Neural progenitor cell (in vitro differentiated cells): ENCODE data around the gene DSCAML1. TPM values are rescaled to one million over a fixed set of nuclear protein-coding genes. Genes with fewer than 3 reads are reported as not detected.

ENCODE experiments used
- DNase-seq: peaks from one replicate; pipeline ENCODE4 v3.0.0-alpha.2; 2016; ENCODE audit warnings: low spot score
- H2AFZ ChIP-seq: fragments of 200-600 bp; sonication (generic); replicated peaks from 2 replicates; pipeline ENCODE4 v1.6.1; 2016; ENCODE audit warnings: antibody characterized with exemption
- H3F3A ChIP-seq: fragments of 200-600 bp; sonication (generic); 2 replicates; pipeline ENCODE4 v1.6.1; 2016; ENCODE audit warnings: antibody characterized with exemption, low read depth
- H3K27ac ChIP-seq: fragments of 200-600 bp; sonication (generic); 2 replicates; pipeline ENCODE4 v1.5.1; 2016; ENCODE audit warnings: mild to moderate bottlenecking
- H3K27me3 ChIP-seq: fragments of 200-600 bp; sonication (generic); 2 replicates; pipeline ENCODE4 v1.6.1; 2016; ENCODE audit warnings: mild to moderate bottlenecking, moderate library complexity
- H3K36me3 ChIP-seq: fragments of 200-600 bp; sonication (generic); 2 replicates; pipeline ENCODE4 v1.5.1; 2016
- H3K4me1 ChIP-seq: fragments of 200-600 bp; sonication (generic); 2 replicates; pipeline ENCODE4 v1.6.1; 2016; ENCODE audit warnings: mixed run types
- H3K4me2 ChIP-seq: fragments of 200-600 bp; sonication (generic); 2 replicates; pipeline ENCODE4 v1.6.1; 2016
- H3K4me3 ChIP-seq: fragments of 200-600 bp; sonication (generic); 2 replicates; pipeline ENCODE4 v1.5.1; 2016
- H3K79me2 ChIP-seq: fragments of 200-600 bp; sonication (generic); 2 replicates; pipeline ENCODE4 v1.6.1; 2016; ENCODE audit warnings: low read depth
- H3K9ac ChIP-seq: fragments of 200-600 bp; sonication (generic); 2 replicates; pipeline ENCODE4 v1.6.1; 2016
- H3K9me3 ChIP-seq: fragments of 200-600 bp; sonication (generic); 2 replicates; pipeline ENCODE4 v1.5.1; 2016; ENCODE audit warnings: low read depth
- H4K20me1 ChIP-seq: fragments of 200-600 bp; sonication (generic); 2 replicates; pipeline ENCODE4 v1.6.1; 2016; ENCODE audit warnings: low read depth
- H3K27ac Mint-ChIP-seq: 3 replicates; pipeline ENCODE4 v1.8.0; 2021; ENCODE audit warnings: mixed read lengths
- H3K27me3 Mint-ChIP-seq: 2 replicates; pipeline ENCODE4 v1.8.0; 2022; ENCODE audit warnings: low read depth, mild to moderate bottlenecking, inconsistent platforms, moderate library complexity, mixed read lengths; ENCODE audit not compliant: insufficient read depth
- H3K36me3 Mint-ChIP-seq: 3 replicates; pipeline ENCODE4 v1.8.0; 2021; ENCODE audit warnings: mixed read lengths
- H3K4me1 Mint-ChIP-seq: 3 replicates; pipeline ENCODE4 v1.8.0; 2021; ENCODE audit warnings: mixed read lengths
- H3K4me3 Mint-ChIP-seq: 3 replicates; pipeline ENCODE4 v1.8.0; 2021; ENCODE audit warnings: mild to moderate bottlenecking, moderate library complexity, mixed read lengths
- H3K9me3 Mint-ChIP-seq: 3 replicates; pipeline ENCODE4 v1.8.0; 2020; ENCODE audit warnings: mixed read lengths
- EZH2 ChIP-seq: fragments of 200-600 bp; sonication (generic); IDR thresholded peaks from 2 replicates; pipeline ENCODE4 v1.6.1; 2017; ENCODE audit warnings: antibody characterized with exemption, mild to moderate bottlenecking, moderate library complexity
- EZH2phosphoT487 ChIP-seq: fragments of 200-600 bp; sonication (generic); IDR thresholded peaks from 2 replicates; pipeline ENCODE4 v1.6.1; 2017; ENCODE audit warnings: antibody characterized with exemption
- total RNA-seq: library from RNA; depleted of rRNA; stranded (reverse); fragments of >200 nt; gene quantifications from 2 replicates; pipeline ENCODE4 v1.2.3, GENCODE V29; 2015; ENCODE audit warnings: low replicate concordance
- TF ChIP-seq, protein P1 (sequence below): fragments of 200-600 bp; sonication (generic); IDR thresholded peaks from 2 replicates; pipeline ENCODE4 v1.5.1; 2017; ENCODE audit warnings: antibody characterized with exemption, mild to moderate bottlenecking

The DSCAML1 gene
- total RNA-seq, 1 donor from 2014 or later, result 0.06 TPM

GRCh38 chr11:117414724-117415123 lies 382.3 kb downstream of the DSCAML1 start:
- no peak overlapping the region for H3K4me3 Mint-ChIP-seq
- H3K4me1 Mint-ChIP-seq, result peaks cover 3% of the 10 kb centered on the region
- H3K4me2 ChIP-seq, result no peak overlapping the region
- no peaks in the 10 kb centered on the region for H4K20me1 ChIP-seq
- no peaks in the 10 kb centered on the region for H3K79me2 ChIP-seq
- H3K4me1 ChIP-seq, result no peaks in the 10 kb centered on the region
- DNase-seq, result no peak
- H3K27me3 ChIP-seq, result no peaks in the 10 kb centered on the region
- H3K9me3 Mint-ChIP-seq, result no peaks in the 10 kb centered on the region
- no peak overlapping the region for H3K27ac ChIP-seq
- TF ChIP-seq, protein P1, sequence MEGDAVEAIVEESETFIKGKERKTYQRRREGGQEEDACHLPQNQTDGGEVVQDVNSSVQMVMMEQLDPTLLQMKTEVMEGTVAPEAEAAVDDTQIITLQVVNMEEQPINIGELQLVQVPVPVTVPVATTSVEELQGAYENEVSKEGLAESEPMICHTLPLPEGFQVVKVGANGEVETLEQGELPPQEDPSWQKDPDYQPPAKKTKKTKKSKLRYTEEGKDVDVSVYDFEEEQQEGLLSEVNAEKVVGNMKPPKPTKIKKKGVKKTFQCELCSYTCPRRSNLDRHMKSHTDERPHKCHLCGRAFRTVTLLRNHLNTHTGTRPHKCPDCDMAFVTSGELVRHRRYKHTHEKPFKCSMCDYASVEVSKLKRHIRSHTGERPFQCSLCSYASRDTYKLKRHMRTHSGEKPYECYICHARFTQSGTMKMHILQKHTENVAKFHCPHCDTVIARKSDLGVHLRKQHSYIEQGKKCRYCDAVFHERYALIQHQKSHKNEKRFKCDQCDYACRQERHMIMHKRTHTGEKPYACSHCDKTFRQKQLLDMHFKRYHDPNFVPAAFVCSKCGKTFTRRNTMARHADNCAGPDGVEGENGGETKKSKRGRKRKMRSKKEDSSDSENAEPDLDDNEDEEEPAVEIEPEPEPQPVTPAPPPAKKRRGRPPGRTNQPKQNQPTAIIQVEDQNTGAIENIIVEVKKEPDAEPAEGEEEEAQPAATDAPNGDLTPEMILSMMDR, result no peak
- TF ChIP-seq EZH2, result no peak
- TF ChIP-seq EZH2phosphoT487, result no peak
- peaks cover 3% of the 10 kb centered on the region for H3K36me3 Mint-ChIP-seq
- no peak overlapping the region for H2AFZ ChIP-seq
- H3K9me3 ChIP-seq, result no peaks in the 10 kb centered on the region
- H3K27ac Mint-ChIP-seq, result no peak overlapping the region
- no peaks in the 10 kb centered on the region for H3F3A ChIP-seq
- no peak overlapping the region for H3K4me3 ChIP-seq
- no peak overlapping the region for H3K9ac ChIP-seq
- H3K27me3 Mint-ChIP-seq, result peaks cover 5% of the 10 kb centered on the region
- H3K36me3 ChIP-seq, result no peaks in the 10 kb centered on the region

DNA sequence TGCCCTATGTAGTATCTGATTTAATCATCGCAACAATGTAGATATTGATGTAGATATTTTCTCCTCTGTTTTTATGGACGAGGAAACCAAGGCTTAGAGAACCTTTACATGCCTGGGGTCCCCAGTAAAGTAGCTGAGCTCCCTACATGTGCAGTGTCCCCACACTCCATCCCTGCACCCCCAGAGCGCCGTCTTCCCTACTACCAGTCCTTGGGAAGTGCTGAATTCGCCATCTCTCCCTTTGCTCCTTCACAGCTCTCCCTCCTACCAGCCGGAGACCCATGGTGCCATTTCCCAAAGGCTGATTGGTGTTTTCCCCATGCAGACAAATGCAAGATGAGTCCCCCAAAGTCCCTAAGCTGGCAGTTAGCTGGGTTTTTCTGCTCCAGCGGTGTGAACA lies 383.4 kb downstream of the DSCAML1 start:
- Histone ChIP-seq H3K4me2 (no peak overlapping the region), H3F3A (no peaks in the 10 kb centered on the region), H3K27ac (no peak overlapping the region), H3K27me3 (no peaks in the 10 kb centered on the region), H3K4me1 (no peaks in the 10 kb centered on the region), H3K79me2 (no peaks in the 10 kb centered on the region), H3K4me3 (no peak overlapping the region), H4K20me1 (no peaks in the 10 kb centered on the region), H3K9me3 (no peaks in the 10 kb centered on the region), H2AFZ (no peak overlapping the region), H3K9ac (no peak overlapping the region), H3K36me3 (no peaks in the 10 kb centered on the region)
- Mint-ChIP-seq H3K27me3 (peaks cover 6% of the 10 kb centered on the region), H3K4me3 (no peak overlapping the region), H3K27ac (no peak overlapping the region), H3K9me3 (no peaks in the 10 kb centered on the region), H3K36me3 (peaks cover 7% of the 10 kb centered on the region), H3K4me1 (peaks cover 3% of the 10 kb centered on the region)
- no peak for DNase-seq
- no peak for TF ChIP-seq EZH2phosphoT487
- TF ChIP-seq EZH2, result no peak
- TF ChIP-seq, protein P1, result no peak

- no peaks in the 10 kb centered on the region for H3K27me3 ChIP-seq
These were observed 384.3 kb downstream of the DSCAML1 start for GRCh38 chr11:117412653-117413275.

More at GRCh38 chr11:117412653-117413275, 384.3 kb downstream of the DSCAML1 start:
- Histone ChIP-seq H3K4me2 (no peak overlapping the region), H4K20me1 (no peaks in the 10 kb centered on the region), H3K79me2 (no peaks in the 10 kb centered on the region), H3K4me3 (no peak overlapping the region), H3K9me3 (no peaks in the 10 kb centered on the region), H3K4me1 (no peaks in the 10 kb centered on the region), H3K27ac (no peak overlapping the region), H3F3A (no peaks in the 10 kb centered on the region), H3K9ac (no peak overlapping the region), H3K36me3 (no peaks in the 10 kb centered on the region), H2AFZ (no peak overlapping the region)
- peaks cover 16% of the 10 kb centered on the region for H3K36me3 Mint-ChIP-seq
- no peak overlapping the region for H3K27ac Mint-ChIP-seq
- no peaks in the 10 kb centered on the region for H3K9me3 Mint-ChIP-seq
- no peak for DNase-seq
- peaks cover 4% of the 10 kb centered on the region for H3K27me3 Mint-ChIP-seq
- no peak for TF ChIP-seq EZH2
- TF ChIP-seq, protein P1, result no peak
- TF ChIP-seq EZH2phosphoT487, result no peak
- H3K4me3 Mint-ChIP-seq, result no peak overlapping the region
- H3K4me1 Mint-ChIP-seq, result peaks cover 3% of the 10 kb centered on the region
